22Rv1 (cell line): ENCODE measurements around the gene CDC42EP3.

Experiments
- ZFX ChIP-seq: fragments of 450-650 bp; IDR thresholded peaks from 2 replicates; pipeline ENCODE4 v1.6.1; 2017; ENCODE audit warnings: antibody characterized with exemption, borderline replicate concordance
- TF ChIP-seq, protein P1 (sequence below): fragments of 450-650 bp; IDR thresholded peaks from 2 replicates; pipeline ENCODE4 v1.5.1; 2017; ENCODE audit warnings: mild to moderate bottlenecking

DNA sequence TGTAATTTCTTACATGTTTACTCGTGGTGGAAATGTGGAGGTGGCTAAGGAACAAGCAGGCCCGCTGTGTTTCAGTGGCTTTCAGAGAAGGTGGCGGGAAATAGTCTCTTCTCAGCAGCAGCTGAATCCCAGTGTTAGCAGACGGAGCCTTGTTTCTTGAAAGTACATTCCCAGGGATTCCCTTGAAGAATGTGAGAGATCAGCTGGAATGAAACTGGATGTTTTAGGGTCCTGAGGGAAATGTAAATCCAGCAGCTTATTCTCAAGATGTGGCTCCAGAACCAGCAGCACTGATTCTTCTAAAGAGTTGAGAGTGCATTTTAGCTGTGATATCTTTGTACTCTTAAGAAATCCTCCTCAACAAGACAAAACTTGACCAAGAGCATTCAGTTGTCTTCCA lies 59.1 kb downstream of the CDC42EP3 start:
- TF ChIP-seq, protein P1, sequence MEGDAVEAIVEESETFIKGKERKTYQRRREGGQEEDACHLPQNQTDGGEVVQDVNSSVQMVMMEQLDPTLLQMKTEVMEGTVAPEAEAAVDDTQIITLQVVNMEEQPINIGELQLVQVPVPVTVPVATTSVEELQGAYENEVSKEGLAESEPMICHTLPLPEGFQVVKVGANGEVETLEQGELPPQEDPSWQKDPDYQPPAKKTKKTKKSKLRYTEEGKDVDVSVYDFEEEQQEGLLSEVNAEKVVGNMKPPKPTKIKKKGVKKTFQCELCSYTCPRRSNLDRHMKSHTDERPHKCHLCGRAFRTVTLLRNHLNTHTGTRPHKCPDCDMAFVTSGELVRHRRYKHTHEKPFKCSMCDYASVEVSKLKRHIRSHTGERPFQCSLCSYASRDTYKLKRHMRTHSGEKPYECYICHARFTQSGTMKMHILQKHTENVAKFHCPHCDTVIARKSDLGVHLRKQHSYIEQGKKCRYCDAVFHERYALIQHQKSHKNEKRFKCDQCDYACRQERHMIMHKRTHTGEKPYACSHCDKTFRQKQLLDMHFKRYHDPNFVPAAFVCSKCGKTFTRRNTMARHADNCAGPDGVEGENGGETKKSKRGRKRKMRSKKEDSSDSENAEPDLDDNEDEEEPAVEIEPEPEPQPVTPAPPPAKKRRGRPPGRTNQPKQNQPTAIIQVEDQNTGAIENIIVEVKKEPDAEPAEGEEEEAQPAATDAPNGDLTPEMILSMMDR, result no peak
- TF ChIP-seq ZFX, result no peak
